Measurements from ENCODE around the gene SNX21.
A peak's percentile ranks its signal among the peaks of the same experiment; 100 is the strongest.
"Not testable (repeated sequence)": the region's sequence is repeated elsewhere in the genome, so short reads cannot be mapped to it uniquely, and the experiment has no call there.

SNX21 gene

DNA sequence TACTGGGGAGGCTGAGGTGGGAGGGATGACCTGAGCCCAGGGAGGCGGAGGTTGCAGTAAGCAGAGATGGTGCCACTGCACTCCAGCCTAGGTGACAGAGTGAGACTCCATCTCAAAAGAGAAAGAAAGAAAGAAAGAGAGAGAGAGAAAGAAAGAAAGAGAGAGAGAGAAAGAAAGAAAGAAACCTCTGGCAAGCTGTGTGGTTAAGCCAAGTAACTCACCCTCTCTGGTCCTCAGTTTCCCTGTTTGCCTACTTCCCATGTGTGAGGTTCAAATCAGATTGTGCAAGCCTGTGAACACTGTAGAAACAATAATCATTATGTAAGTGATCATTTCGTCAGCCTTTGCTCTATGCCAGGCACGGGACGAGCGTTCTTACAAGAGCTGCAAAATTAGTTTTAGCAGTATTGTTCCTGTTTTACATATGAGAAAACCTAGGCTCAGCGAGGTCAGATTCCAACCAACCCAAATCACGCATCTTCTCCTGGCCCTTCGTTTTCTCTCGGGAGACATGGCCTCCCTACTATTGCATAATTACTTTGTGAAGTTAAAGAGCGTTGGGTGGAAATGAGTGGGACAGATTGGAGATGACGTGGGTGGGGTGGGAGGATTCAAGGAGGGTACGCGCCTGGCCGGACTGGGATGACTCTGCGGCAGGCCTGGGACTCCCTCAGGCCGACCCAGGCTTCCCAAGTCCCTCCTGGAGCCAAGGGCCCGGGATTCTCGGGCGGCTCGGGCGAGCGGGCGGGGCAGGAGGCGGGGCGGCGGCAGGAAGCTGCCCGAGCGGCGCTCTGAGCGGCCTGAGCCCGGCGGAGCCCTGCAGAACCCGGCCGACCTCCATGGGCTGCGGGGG lies at the start of gene SNX21:
Gene SNX21, plus strand, starts transcription at position 770 of the 853 bp plus-strand sequence. CDS start 121 bp downstream, outside the sequence.
- DNase-seq, result peak; percentile 44

- no peak for DNase-seq
Observed at GRCh38 chr20:45788351-45788750, 45.2 kb upstream of the SNX21 start.

GRCh38 chr20:45792317-45793118 lies 41.1 kb upstream of the SNX21 start:
- DNase-seq, result peak; percentile 66

- DNase-seq, result no peak
Observed at GRCh38 chr20:45796337-45797065, 37.1 kb upstream of the SNX21 start.

- DNase-seq, result not testable (repeated sequence)
Observed at GRCh38 chr20:45797510-45797909, 36.1 kb upstream of the SNX21 start.

- DNase-seq, result not testable (repeated sequence)
Observed at GRCh38 chr20:45797955-45798354, 35.6 kb upstream of the SNX21 start.

- DNase-seq, result peak; percentile 87
Observed at GRCh38 chr20:45798935-45799642, 34.5 kb upstream of the SNX21 start.

- no peak for DNase-seq
Observed at GRCh38 chr20:45801851-45802250, 31.7 kb upstream of the SNX21 start.

DNA sequence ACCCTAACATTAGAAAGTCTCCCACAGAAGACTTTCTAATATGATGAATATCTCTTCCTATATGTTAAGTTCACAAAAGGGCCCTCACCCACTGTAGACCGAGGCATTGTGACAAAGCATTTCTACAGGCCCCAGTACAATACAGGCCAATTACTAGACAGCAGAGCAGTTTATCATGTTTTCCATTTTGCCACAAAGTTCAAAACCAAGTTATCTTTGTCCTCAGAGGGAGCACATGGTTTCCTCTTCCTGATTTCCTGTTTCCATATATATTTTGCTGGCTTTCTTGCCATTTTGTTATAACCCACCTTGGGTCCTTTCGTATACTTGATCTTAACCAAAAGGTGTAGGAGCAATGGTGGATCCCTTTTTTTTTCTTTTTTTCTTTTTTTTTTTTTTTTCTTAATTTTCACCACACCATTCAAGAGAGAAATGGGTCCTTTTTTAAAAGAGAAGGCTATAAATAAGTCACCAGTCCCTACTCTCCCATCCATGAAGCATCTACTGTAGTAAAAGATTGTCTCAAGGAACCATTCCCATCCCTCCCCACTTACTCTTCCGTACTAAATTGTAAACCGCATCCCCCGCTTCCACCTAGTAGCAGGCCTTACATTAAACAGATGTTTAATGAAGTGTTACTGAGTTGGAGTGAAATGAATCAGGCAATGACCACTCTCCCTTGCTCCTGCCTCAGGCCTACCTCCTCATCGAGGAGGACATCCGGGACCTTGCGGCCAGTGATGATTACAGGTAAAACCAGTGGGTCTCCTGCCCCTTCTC lies 23.2 kb upstream of the SNX21 start:
- peak; percentile 71 for DNase-seq

- DNase-seq, result peak; percentile 99
Observed at GRCh38 chr20:45812157-45813005, 21.2 kb upstream of the SNX21 start, which contains the start of gene UBE2C. Gene UBE2C (plus strand): TSS chr20:45812644. CDS start chr20:45812696, 52 bp downstream.

- DNase-seq, result no peak
Observed at GRCh38 chr20:45813006-45813340, 20.6 kb upstream of the SNX21 start.

DNA sequence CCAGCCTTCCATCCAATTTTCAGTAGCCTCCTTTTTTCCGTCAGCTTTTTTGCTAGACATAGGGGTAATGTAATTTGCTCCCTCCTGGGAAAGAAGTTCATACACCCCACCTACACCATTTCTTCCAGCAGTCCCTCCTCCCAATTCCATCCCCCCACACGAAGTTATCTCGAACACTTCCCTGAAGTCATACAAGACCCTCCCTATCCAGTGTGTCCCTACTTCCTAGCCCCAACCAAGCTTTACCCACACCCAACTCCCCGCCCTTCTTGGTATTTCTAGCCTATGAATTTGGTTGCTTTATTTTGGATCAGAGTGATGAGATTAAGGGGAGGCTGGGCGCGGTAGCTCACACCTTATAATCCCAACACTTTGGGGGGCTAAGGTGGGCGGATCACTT lies 20.1 kb upstream of the SNX21 start:
- no peak for DNase-seq

- no peak for DNase-seq
Observed at GRCh38 chr20:45814314-45814713, 19.3 kb upstream of the SNX21 start.

DNA sequence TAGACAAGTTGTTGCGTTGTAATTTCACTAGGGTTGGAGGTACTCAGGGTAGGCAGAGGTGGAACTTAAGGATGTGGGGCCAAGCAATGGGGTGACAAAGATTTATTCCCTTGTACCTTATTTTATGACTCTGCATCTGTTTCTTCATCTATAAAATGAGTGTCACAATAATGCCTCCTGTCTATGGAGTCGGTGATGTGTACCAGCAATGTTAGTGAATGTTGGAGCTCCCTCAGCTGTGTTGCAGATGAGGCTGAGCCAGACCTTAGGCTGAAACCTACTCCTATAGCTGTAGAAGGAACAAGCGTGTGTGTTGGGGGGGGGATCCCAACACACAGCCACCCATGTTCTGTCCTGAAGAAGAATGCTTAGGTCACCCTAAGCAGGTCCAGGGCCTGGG lies 16.6 kb upstream of the SNX21 start:
- no peak for DNase-seq

DNA sequence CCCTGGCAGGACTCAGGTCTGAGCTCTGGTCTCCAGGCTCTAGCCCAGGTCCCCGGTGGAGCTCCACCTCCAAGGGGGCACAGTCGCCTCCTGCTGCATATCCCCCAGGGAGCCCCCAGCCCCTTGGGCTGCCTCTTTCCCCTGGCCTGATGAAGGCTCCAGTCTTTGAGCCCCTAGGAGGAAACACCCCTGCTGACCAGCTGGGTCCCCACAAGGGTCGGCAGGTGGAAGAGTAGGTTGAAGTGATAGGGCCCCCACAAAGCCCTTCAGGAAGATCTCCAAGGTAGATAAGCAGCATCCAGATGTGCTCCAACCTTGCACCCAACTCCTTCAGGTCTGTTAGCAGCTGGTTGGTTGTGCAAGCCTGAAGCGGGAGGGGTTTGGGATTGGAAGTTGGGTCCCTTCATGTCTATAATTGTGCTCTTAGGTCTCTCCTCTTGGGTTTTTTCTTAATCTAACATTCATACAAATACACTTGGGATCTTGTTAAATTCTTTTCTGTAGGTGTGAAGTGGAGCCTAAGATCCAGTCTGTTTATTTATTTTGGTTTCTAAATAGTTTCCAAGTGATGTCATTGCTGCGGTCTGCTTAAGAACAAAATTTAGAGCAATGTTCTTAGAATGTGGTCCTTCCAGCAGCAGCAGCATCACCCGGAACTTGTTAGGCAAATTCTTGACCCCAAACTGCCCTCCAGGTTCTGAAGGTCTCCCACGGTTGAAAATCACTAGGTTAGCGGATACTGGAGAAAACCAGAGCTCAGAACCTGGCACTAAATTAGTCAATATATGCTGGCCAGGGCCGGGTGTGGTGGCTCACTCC lies 16.0 kb upstream of the SNX21 start:
- DNase-seq, result no peak

DNA sequence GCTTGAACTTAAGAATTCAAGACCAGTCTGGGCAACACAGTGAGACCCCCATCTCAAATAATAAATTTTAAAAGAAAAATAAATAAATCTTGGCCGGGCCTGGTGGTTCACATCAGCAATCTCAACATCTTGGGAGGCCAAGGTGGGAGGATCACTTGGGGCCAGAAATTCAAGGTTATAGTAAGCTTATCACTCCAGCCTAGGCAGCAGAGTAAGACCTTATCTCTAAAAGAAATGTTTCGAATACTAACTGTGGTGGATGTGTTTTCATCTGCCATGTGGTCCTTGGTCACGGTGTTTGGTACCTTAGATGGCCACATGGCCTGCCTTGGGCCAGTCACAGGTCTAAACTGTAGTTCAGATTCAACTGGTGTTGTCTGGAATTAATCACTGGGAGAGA lies 15.4 kb upstream of the SNX21 start:
- DNase-seq, result peak; percentile 38

- DNase-seq, result no peak
Observed at GRCh38 chr20:45819466-45819865, 14.1 kb upstream of the SNX21 start.

GRCh38 chr20:45821947-45822346 lies 11.7 kb upstream of the SNX21 start:
- DNase-seq, result no peak

DNA sequence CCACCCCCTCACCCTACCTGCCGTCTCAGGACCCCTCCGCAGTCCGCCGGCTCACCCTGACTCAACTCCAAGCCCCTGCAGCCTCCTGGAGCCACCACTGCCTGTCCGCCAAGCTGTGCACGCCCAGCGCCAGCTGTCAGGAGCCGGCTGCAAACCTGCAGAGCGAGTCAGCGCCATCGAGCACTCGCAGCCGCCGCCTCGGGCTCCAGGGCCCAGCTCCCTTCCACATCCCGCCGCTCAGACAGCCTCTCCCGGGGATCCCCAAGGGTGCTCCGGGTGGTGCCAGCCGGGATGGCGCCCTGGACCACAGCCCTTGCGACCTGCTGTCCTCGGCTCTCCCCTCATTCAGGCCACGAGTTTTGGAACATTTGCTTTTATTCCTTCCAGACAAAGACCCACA lies 10.7 kb upstream of the SNX21 start:
- DNase-seq, result no peak

All from OCI-M1 (cell line).